ENCODE data around the gene RBM33.

Gene RBM33

GRCh38 chr7:155766386-155766785, 121.9 kb downstream of the RBM33 start:
- peaks cover 22% of the 10 kb centered on the region for H3K36me3 ChIP-seq (replicated peaks)
- no peak for DNase-seq
- no peak overlapping the region for H3K4me3 ChIP-seq (ENCODE audit: low read depth, low read length)
- no peak for TF ChIP-seq CTCF (IDR thresholded peaks at IDR 0.05; ENCODE audit: low read depth, low read length, missing control alignments)
- in situ Hi-C loops (cut with HindIII; ENCODE audit: low pct_ligation_motif_present, low sequenced_read_pairs): no loop called here
- no peak overlapping the region for H3K27ac ChIP-seq
- H3K27me3 ChIP-seq (replicated peaks): no peaks in the 10 kb centered on the region

GRCh38 chr7:155766966-155767916, 122.8 kb downstream of the RBM33 start:
- DNase-seq: no peak
- in situ Hi-C loops (cut with HindIII; ENCODE audit: low pct_ligation_motif_present, low sequenced_read_pairs): no loop called here
- H3K27ac ChIP-seq: no peak overlapping the region
- H3K4me3 ChIP-seq (ENCODE audit: low read depth, low read length): no peak overlapping the region
- TF ChIP-seq CTCF (IDR thresholded peaks at IDR 0.05; ENCODE audit: low read depth, low read length, missing control alignments): peak; percentile 15
- H3K27me3 ChIP-seq (replicated peaks): no peaks in the 10 kb centered on the region
- peaks cover 22% of the 10 kb centered on the region for H3K36me3 ChIP-seq (replicated peaks)

GRCh38 chr7:155769701-155770100, 125.2 kb downstream of the RBM33 start:
- Histone ChIP-seq H3K36me3 (replicated peaks) (peaks cover 29% of the 10 kb centered on the region), H3K27ac (no peak overlapping the region), H3K4me3 (ENCODE audit: low read depth, low read length) (no peak overlapping the region), H3K27me3 (replicated peaks) (no peaks in the 10 kb centered on the region)
- DNase-seq: peak; percentile 22
- in situ Hi-C loops (cut with HindIII; ENCODE audit: low pct_ligation_motif_present, low sequenced_read_pairs): no loop called here
- TF ChIP-seq CTCF (IDR thresholded peaks at IDR 0.05; ENCODE audit: low read depth, low read length, missing control alignments): no peak

- H3K27me3 ChIP-seq (replicated peaks): no peaks in the 10 kb centered on the region
- no peak overlapping the region for H3K4me3 ChIP-seq (ENCODE audit: low read depth, low read length)
- H3K36me3 ChIP-seq (replicated peaks): peaks cover 34% of the 10 kb centered on the region
- TF ChIP-seq CTCF (IDR thresholded peaks at IDR 0.05; ENCODE audit: low read depth, low read length, missing control alignments): no peak
- in situ Hi-C loops (cut with HindIII; ENCODE audit: low pct_ligation_motif_present, low sequenced_read_pairs): no loop called here
- no peak overlapping the region for H3K27ac ChIP-seq
- DNase-seq: no peak
These were observed 125.8 kb downstream of the RBM33 start for GRCh38 chr7:155770241-155770640.

- DNase-seq: no peak
- H3K27ac ChIP-seq: no peak overlapping the region
- H3K36me3 ChIP-seq (replicated peaks): peaks cover 45% of the 10 kb centered on the region
- H3K4me3 ChIP-seq (ENCODE audit: low read depth, low read length): no peak overlapping the region
- in situ Hi-C loops (cut with HindIII; ENCODE audit: low pct_ligation_motif_present, low sequenced_read_pairs): no loop called here
- no peaks in the 10 kb centered on the region for H3K27me3 ChIP-seq (replicated peaks)
- no peak for TF ChIP-seq CTCF (IDR thresholded peaks at IDR 0.05; ENCODE audit: low read depth, low read length, missing control alignments)
These were observed 129.1 kb downstream of the RBM33 start for GRCh38 chr7:155773531-155773930.
